Choroid plexus epithelial cell (primary cell): ENCODE results near the gene EPOP.

Source experiments
- DNase-seq: peaks from one replicate; pipeline ENCODE4 v3.0.0-alpha.2; 2010; ENCODE audit warnings: low read depth
- H3K4me3 ChIP-seq: 2 replicates; pipeline ENCODE4 v1.5.1; 2011; ENCODE audit warnings: low read depth, mild to moderate bottlenecking, control low read depth, low read length, moderate library complexity
- TF ChIP-seq, protein P1 (sequence below): conservative IDR thresholded peaks from 2 replicates; pipeline ENCODE4 v1.5.1; 2011; ENCODE audit warnings: low read depth, mild to moderate bottlenecking, control low read depth, inconsistent platforms, low read length, moderate library complexity

The EPOP gene

DNA sequence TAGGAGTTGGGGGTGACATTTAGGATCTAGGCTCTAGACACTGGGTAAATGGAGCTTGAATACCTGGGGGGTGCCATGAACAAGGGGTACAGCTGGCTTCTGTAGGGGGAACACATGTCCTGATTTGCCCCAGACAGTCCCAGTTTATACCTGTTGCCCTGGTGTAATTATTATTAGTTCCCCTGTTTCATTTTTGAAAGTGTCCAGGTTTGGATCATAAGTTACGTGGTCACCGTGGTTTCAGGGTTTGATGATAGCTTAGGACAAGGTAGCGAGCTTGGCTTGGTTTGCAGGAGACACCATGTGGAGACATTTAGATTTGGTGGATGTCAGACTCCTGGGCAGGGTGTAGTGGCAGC lies 35.8 kb upstream of the EPOP start:
- TF ChIP-seq, protein P1, sequence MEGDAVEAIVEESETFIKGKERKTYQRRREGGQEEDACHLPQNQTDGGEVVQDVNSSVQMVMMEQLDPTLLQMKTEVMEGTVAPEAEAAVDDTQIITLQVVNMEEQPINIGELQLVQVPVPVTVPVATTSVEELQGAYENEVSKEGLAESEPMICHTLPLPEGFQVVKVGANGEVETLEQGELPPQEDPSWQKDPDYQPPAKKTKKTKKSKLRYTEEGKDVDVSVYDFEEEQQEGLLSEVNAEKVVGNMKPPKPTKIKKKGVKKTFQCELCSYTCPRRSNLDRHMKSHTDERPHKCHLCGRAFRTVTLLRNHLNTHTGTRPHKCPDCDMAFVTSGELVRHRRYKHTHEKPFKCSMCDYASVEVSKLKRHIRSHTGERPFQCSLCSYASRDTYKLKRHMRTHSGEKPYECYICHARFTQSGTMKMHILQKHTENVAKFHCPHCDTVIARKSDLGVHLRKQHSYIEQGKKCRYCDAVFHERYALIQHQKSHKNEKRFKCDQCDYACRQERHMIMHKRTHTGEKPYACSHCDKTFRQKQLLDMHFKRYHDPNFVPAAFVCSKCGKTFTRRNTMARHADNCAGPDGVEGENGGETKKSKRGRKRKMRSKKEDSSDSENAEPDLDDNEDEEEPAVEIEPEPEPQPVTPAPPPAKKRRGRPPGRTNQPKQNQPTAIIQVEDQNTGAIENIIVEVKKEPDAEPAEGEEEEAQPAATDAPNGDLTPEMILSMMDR, result no peak
- DNase-seq, result no peak
- no peak overlapping the region for H3K4me3 ChIP-seq

DNA sequence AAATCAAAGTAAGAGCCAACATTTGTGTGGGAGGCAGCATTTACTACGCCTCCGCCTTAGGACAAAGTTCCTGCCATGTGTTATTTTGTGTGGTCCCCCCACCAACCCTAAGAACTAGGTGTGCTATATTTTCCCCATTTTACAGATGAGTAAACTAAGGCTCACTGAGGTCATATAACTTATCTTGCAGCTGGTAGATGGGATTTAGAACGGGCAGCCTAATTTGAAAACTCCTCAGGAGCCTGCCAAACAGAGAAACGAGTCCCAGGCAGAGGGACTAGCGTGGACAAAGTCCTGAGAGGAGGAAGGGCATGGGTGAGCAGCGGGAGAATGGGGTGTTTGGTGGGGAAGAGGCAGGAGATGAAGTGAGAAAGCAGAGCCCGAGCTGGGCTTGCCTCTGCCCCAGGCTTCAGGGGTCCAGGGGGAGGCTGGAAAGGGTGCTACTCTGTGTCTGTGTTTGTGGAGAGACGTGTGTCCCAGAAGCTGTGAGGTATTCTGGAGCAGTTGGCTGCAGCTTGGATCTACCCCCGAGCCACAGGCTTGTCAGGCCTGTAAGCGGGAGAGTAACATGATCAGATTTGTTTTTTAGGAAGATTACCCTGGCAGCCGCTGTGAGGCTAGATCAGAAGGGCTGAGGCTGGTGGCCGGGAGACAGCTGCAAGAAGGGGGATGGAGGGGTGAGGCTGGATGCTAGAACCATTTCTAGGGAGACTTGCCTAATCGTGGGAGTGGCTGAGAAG lies 35.3 kb upstream of the EPOP start:
- TF ChIP-seq, protein P1, result no peak
- H3K4me3 ChIP-seq, result no peak overlapping the region
- no peak for DNase-seq

DNA sequence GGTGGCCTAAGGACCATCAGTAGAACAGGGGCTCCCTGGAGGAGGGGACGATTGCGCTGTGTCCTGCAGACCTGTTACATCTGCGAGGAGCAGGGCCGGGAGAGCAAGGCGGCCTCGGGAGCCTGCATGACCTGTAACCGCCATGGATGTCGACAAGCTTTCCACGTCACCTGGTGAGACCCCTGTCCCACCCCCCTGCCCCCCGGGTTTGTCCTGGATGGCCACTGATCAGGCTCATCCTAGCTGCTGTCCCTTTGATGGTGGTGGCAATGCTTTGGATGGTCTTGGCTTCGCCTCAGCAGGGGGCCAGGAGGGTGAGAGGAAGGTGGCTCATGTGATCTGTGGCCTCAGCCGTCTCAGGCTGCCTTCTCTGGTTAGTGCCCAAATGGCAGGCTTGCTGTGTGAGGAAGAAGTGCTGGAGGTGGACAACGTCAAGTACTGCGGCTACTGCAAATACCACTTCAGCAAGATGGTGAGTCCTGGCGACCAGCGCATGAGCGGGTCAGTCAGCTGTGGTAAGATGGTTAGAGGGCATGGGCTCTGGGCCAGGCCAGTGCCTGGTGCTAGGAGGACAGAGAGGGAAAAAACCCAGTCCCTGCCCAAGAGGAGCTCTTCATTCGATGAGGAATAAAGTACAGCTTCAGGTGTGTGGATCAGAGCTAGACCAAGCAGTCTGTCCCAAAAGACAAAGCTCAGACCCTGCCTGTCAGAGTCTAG lies 34.5 kb upstream of the EPOP start:
- no peak overlapping the region for H3K4me3 ChIP-seq
- TF ChIP-seq, protein P1, result no peak
- no peak for DNase-seq

DNA sequence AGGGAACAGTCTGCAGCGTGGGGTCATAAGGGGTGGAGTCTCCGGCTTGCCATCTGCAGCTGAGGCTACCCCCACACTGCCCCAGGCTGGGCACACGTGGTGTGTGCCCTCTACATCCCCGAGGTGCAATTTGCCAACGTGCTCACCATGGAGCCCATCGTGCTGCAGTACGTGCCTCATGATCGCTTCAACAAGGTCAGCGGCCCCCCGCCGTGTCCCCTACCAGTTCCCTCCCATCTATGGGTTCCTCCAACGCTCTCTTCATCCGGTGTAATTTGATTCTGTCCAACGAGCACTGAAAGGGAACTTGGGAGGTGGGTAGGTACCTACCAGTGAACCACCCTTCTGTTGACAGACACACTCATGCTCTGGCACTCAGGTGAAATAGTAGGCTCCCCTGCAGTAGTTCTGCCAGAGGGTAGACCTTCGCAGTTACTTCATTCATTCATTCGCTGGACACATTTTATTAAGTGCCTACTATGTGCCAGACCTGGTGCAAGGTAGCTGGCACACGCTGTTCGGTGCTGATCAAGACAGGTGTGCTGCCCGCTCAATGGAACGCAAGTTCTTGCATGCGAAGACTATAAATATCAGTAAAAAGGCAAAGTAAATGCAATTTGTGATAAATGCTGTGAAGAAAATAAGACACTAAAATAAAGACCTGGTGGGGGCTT lies 33.1 kb upstream of the EPOP start:
- TF ChIP-seq, protein P1, result no peak
- no peak for DNase-seq
- H3K4me3 ChIP-seq, result no peak overlapping the region

DNA sequence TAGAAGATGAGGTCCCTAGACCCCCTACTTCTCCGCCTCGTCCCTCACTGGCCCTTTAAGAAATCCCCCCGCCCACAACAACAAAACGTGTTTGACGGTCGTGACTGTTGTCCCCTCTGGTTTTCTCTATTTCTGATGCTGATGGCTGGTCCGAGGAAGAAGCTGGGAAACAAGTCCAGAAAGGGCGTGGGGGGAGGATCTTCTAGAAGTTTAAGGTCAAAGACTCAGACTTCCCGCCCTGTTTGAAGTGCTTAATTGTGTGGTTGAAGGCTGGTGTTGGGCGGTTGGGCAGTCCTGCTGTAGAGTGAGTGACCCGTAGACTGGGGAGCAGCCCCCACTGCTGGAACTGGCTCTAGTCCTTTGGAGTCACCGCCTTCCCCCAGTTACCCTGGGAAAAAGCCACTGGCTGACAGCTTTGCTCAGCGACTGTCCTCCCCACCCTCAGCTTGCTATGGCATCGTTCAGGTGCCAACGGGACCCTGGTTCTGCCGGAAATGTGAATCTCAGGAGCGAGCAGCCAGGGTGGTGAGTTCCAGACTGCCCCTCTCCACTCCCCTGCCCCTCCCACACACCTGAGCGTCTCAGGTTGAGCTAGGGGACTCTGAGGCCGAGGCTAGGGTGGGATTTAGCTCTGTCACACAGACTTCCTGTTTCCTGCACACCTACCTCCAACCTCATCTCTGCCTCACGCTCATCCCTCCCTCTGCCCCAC lies 31.9 kb upstream of the EPOP start:
- H3K4me3 ChIP-seq, result peak overlapping the region; percentile 67
- TF ChIP-seq, protein P1, result no peak
- DNase-seq, result no peak

DNA sequence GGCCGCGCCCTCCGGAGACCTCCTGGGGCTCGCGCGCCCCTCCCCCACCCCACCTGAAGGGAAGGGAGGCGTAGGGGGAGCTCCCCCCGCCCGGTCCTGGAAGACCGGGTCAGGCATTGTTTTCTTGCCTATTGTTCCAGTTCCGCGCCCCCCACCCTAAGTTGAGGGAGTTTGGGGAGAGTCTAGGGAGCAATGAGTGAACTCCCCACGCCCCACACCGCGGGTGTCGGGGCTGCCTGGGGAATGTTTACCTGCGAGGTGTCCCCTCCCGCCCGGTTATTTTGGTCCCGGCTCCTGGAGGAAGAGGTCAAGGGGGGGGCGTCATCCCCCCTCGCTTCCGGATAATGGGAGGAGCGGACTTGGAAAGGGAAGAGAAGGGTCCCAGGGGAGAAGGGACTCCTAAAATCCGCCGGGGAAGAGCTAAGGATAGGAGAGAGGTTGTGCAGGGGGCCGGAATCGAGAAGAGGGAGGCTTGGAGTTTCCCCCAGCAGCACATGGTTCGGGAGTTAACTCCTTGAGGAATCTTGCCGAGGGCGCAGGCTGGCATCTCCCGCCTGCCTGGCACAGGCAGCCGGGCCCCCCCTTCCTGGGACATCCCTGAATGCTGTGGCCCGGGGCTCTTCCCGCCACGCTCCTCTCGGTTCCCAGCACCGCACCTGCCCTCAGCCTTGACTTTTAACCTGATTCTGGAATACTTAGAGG lies 31.2 kb upstream of the EPOP start:
- H3K4me3 ChIP-seq, result peak overlapping the region; percentile 67
- no peak for DNase-seq
- TF ChIP-seq, protein P1, result no peak
